ENCODE data around the gene TLK1. TPM values are rescaled to one million over a fixed set of nuclear protein-coding genes. Genes with fewer than 3 reads are reported as not detected.

The TLK1 gene
- total and polyA plus RNA-seq, 2 experiments from 2014 or later = 41.2 to 45.0 TPM

GRCh38 chr2:171165967-171166327 is 5.3 kb upstream of the TLK1 start:
- peaks cover 11% of the 10 kb centered on the region for H3K79me2 ChIP-seq (replicated peaks; ENCODE audit: insufficient read depth)
- H3F3A ChIP-seq (replicated peaks; ENCODE audit: low read depth) = no peaks in the 10 kb centered on the region; the same call in 1 of the 2 replicates
- Mint-ChIP-seq H3K4me1 (peaks cover 27% of the 10 kb centered on the region), H3K9me3 (no peaks in the 10 kb centered on the region; the same call in 1 of the 3 replicates), H3K4me3 (no peak overlapping the region), H3K27ac (no peak overlapping the region), H3K27me3 (ENCODE audit: insufficient read depth, low read depth, poor library complexity) (peaks cover 4% of the 10 kb centered on the region), H3K36me3 (ENCODE audit: low read depth) (peaks cover 3% of the 10 kb centered on the region; the same call in 1 of the 3 replicates)
- ATAC-seq = no peak
- H3K4me2 ChIP-seq = no peak overlapping the region
- no peaks in the 10 kb centered on the region for H3K9me2 ChIP-seq (ENCODE audit: insufficient read depth)
- peaks cover 13% of the 10 kb centered on the region; the same call in 1 of the 2 replicates for H3K4me1 ChIP-seq (ENCODE audit: insufficient read depth)
- no peak overlapping the region for H3K27ac ChIP-seq (ENCODE audit: low read depth)
- TF ChIP-seq ZNF331 (CRISPR knock-in tag; IDR thresholded peaks at IDR 0.05; ENCODE audit: low read depth) = no peak
- no peak for TF ChIP-seq ZNF114 (CRISPR knock-in tag; IDR thresholded peaks at IDR 0.05)
- no peak for TF ChIP-seq EZH2 (IDR thresholded peaks at IDR 0.05; ENCODE audit: low read depth, unreplicated experiment)
- TF ChIP-seq ZNF462 (CRISPR knock-in tag; IDR thresholded peaks at IDR 0.05) = no peak
- no peak for TF ChIP-seq ETS1 (IDR thresholded peaks at IDR 0.05)
- TF ChIP-seq CREB1 (CRISPR knock-in tag; IDR thresholded peaks at IDR 0.05; ENCODE audit: low read depth) = no peak
- TF ChIP-seq NANOG (IDR thresholded peaks at IDR 0.05; ENCODE audit: borderline replicate concordance) = no peak
- no peak for TF ChIP-seq JUNB (IDR thresholded peaks at IDR 0.05; ENCODE audit: unreplicated experiment)
- TF ChIP-seq POLR2AphosphoS5 (IDR thresholded peaks at IDR 0.05; ENCODE audit: low read depth) = no peak
- TF ChIP-seq EZH2phosphoT487 (IDR thresholded peaks at IDR 0.05; ENCODE audit: unreplicated experiment) = no peak
- no peak for TF ChIP-seq CTCF (conservative IDR thresholded peaks at IDR 0.05; ENCODE audit: low read depth in 2 of 2)
- TF ChIP-seq STAT1 (IDR thresholded peaks at IDR 0.05; ENCODE audit: unreplicated experiment) = no peak
- TF ChIP-seq REST (IDR thresholded peaks at IDR 0.05; ENCODE audit: unreplicated experiment) = no peak
- H3K4me3 ChIP-seq = no peak overlapping the region
- H2AFZ ChIP-seq = no peak overlapping the region
- H4K20me1 ChIP-seq (replicated peaks; ENCODE audit: insufficient read depth) = no peaks in the 10 kb centered on the region
- no peaks in the 10 kb centered on the region for H3K36me3 ChIP-seq (ENCODE audit: insufficient read depth)
- no peak for DNase-seq (ENCODE audit: low spot score)
- H3K27me3 ChIP-seq (ENCODE audit: insufficient read depth) = no peaks in the 10 kb centered on the region
